Measurements from ENCODE around the gene CD72.

- TF ChIP-seq SP1 (IDR thresholded peaks at IDR 0.05) (no peak), ELF4 (IDR thresholded peaks at IDR 0.05) (no peak), TARDBP (IDR thresholded peaks at IDR 0.05) (no peak), ZNF384 (IDR thresholded peaks at IDR 0.05) (no peak), FOXM1 (IDR thresholded peaks at IDR 0.05; ENCODE audit: borderline replicate concordance) (no peak)
Observed at GRCh38 chr9:35609820-35610163, 8.4 kb downstream of the CD72 start.

Measured in HEK293T (cell line).